Skin of body (tissue), 2 donors: ENCODE results near the gene ZNF521. TPM values are rescaled to one million over a fixed set of nuclear protein-coding genes. Genes with fewer than 3 reads are reported as not detected.

ENCODE experiments used
- DNase-seq: peaks from one replicate; lab custom pipeline; 2025; lab: John Stamatoyannopoulos, UW
- total RNA-seq: library from RNA; depleted of rRNA; stranded (reverse); fragments of >200 nt; gene quantifications from one replicate; pipeline ENCODE4 v1.2.3, GENCODE V29; 2014

ZNF521 gene
- total RNA-seq, 1 donor from 2014 or later = 35.3 TPM

GRCh38 chr18:25077944-25078723, 273.8 kb downstream of the ZNF521 start:
- no peak for DNase-seq

- peak; percentile 18 for DNase-seq
Observed at GRCh38 chr18:25077038-25077943, 274.7 kb downstream of the ZNF521 start.

- DNase-seq = peak; percentile 53
Observed at GRCh38 chr18:25075783-25076182, 276.2 kb downstream of the ZNF521 start.

- peak; percentile 53 for DNase-seq
Observed at GRCh38 chr18:25075331-25075730, 276.6 kb downstream of the ZNF521 start.

GRCh38 chr18:25074925-25075324, 277.0 kb downstream of the ZNF521 start:
- DNase-seq = no peak

DNA sequence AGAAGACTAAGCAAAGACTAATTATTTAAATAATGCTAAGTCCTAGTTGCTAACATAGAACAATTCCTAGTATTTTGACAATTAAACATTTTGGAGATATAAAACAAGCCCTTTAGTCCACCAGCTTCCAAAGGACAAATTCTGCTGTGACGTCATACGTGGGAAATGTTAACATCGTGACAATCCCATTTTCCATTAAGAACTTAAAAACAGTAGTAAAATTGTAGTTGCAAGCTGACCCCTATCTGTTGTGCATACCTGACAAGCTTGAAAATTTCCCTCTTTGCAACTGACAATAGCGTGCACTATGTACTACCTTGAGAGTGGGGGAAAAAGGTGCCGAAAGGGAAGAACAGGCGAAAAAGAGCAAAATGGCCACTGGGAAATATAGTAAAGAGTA, 279.8 kb downstream of the ZNF521 start:
- no peak for DNase-seq

DNA sequence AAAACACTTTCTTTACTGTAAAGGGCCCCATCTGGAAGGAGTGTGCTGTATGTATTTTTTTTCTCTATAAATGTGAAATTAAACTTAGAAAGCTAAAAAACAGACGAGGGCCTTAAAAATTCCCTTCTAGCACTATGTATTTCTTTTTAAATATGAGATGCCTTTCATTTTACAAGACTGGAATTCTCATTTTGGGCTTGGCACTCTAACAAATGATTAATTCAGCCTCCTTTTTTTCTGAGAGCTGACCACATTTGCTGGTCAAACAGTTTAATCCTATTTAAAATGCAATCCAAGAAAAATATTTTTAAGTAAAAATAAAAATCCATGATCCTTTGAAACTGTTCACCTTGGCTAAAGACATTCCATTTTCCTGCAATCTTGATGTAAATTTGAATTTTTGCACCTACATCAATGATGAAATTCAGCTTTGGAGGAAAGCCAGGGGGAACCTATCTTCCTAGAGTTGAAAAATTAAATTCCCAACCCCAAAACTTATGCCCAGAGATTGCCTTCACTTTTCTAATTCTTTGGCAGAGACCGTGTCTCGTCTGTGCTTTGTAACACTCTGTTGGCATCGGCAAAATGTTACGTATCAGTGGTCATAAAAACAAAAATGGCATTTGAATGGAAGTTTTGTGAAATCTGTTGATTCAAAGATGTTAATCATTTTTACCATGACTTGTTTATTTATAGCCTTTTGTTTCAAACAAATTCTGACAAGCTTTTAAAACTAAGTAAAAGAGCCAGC, 284.5 kb downstream of the ZNF521 start:
- no peak for DNase-seq

GRCh38 chr18:25066516-25066915, 285.4 kb downstream of the ZNF521 start:
- no peak for DNase-seq

DNA sequence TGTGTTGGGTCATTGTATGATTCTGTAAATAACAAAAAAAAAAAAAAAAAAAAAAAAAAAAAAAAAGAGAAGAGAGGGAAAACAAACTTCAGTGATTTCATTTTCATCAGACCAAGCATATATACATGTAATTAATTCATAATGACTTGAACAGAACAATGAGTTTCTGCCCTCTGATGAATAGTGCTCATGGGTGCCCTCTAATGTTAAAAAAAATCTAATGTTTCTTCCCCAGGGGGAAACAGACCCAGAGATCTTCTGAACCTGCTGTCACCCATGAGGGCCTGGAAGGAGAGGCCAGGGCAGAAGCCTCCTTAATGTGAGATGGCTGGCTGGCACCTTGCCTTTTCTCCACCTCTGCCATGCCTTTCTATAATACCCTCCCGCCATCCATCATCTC, 289.2 kb downstream of the ZNF521 start:
- DNase-seq = no peak

DNA sequence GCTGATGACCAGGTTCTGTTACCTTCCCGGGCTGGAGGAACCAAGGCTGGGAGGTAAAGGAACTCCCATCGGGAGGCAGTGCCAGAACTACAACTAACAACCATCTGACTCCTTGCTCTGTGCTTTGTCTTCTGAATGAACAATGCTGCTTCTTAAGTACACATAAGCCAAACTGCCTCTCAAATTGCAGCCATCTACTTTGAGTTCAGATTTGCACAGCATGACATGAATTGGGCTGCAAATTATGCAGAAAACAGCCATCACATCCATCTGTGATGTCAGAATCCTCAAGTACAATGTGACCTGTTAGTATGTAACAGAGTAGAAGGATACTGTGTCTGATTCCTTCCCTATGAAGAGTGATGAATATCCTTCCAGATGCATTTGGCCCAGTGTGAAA, 290.6 kb downstream of the ZNF521 start:
- DNase-seq = no peak

DNA sequence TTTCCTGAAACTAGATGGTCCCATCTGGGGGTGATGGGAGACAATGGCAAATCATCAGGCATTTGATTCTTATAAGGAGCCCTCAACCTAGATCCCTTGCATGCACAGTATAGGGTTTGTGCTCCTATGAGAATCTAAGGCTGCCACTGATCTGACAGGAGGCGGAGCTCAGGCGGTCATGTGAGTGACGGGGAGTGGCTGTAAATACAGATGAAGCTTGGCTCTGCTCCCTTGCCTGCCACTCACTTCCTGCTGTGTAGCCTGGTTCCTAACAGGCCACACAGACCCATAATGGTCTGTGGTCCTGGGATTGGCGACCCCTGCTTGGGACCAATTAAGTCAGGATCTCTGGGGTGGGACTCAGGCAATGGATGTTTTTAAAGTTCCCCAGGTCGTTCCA, 293.4 kb downstream of the ZNF521 start:
- DNase-seq = no peak

- no peak for DNase-seq
Observed at GRCh38 chr18:25057491-25058050, 294.4 kb downstream of the ZNF521 start.

DNA sequence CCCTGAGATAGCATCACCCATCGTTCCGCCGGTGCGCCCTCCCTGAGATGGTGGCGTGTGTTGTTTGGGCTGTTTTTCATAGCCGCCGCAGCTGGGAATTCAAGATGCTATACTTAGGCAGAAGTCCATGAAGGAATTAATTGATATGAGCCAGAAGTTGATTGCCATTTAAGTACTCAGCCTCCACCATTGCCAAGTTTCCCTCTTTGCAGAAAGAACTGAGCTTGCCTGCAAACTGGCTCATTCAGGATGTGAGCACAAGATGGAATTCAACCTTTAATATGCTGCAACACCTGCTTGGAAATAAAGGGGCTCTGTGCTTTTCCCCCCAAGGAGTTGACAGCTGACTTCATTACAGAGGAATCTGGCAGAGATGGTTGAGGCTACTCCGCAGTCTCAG, 295.5 kb downstream of the ZNF521 start:
- DNase-seq = no peak

DNA sequence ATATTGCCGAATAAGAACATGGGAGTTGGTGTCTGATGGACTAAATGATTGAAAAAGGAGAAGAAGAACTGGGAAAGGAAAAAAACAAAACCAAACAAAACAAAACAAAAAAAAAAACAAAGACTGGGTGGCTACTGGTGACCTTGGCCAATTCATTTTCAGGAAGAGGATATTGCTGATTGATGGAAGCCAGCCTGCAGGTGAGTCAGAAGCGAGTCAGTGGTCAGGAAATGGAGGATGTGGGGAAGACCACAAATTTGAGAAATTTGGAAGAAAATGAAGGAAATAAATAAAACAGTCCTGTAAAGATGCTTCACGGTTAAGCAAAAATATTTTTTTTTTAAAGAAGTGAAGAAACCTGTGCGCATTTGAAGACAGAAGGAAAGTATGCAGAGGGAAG, 296.9 kb downstream of the ZNF521 start:
- no peak for DNase-seq

DNA sequence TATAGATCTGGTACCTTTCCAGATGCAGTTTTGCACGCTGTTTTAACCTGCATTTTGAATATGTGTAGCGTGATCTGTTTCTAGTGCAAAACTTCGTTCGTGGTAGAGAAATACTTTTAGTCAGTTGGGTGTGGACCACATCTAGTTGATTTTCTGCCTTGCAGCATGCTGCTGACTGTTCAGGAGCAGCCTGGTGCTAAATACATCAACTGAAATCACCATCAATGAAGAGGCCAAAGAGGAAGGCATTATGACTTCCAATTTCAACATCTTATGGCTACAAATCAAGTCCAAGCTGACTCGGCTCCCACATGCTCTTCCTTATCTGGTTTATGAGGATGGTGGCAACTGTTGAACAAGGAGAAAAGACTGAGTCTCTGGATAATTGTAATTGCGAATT, 298.5 kb downstream of the ZNF521 start:
- DNase-seq = no peak

DNA sequence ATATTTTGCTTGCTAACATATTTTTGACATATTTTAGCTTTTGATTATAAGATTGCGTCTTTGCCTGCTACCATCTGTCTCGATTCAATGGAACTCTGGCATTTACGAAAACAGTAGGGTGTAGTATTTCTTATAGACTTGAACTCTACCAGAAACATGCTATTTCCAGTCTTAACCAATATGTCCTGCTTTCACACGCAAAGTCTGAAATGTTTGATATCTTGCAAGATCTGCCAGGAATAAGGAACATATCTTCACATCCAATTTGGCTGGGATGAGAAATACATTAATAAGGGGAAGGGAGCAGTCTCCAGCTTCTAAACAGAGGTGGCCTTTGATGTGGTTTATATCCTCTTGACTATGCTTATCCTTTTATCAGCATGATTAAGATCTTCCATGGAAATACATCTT, 299.4 kb downstream of the ZNF521 start:
- DNase-seq = peak; percentile 65

- no peak for DNase-seq
Observed at GRCh38 chr18:25050605-25051004, 301.4 kb downstream of the ZNF521 start.

GRCh38 chr18:25047983-25048382, 304.0 kb downstream of the ZNF521 start:
- DNase-seq = no peak

GRCh38 chr18:25047421-25047820, 304.5 kb downstream of the ZNF521 start:
- DNase-seq = no peak

GRCh38 chr18:25044694-25045093, 307.3 kb downstream of the ZNF521 start:
- no peak for DNase-seq

GRCh38 chr18:25043104-25043503, 308.9 kb downstream of the ZNF521 start:
- no peak for DNase-seq
